Measurements from ENCODE around the gene ARFGAP1.

Gene ARFGAP1

DNA sequence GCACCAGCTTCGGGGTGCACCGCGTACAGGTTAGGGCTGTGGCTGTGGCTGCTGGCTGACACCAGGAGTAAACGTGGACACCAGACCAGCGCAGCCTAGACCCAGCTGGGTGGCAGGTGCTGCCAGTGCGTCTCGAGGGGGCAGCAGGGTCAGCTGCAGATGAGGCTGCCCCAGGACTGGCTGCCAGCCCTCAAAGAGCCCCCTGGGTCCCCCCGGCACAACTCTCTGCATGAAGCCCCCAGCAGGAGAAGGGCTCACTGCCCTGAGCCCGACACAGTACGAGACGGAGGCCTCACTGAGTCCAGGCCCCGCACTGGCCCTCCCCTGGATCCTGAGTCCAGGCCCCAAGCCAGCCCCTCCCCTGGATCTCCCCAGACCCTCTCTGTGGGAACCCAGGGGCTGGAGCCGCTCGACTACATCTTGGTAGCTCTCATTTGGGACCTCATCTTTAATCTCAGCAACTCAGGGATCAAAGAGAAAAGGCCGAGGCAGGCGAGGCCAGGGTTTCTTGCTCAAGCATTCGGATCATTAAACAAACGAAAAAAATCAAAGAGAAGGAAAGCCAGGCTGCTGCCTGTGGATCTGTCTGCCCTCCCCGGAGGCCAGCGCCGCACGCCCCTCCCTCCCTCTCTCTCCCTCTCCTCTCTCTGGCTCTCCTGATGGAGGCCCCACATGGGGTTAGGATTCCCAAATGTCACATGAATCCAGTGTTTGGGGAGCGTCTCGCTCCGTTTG, 11.4 kb upstream of the ARFGAP1 start:
- DNase-seq: no peak

DNA sequence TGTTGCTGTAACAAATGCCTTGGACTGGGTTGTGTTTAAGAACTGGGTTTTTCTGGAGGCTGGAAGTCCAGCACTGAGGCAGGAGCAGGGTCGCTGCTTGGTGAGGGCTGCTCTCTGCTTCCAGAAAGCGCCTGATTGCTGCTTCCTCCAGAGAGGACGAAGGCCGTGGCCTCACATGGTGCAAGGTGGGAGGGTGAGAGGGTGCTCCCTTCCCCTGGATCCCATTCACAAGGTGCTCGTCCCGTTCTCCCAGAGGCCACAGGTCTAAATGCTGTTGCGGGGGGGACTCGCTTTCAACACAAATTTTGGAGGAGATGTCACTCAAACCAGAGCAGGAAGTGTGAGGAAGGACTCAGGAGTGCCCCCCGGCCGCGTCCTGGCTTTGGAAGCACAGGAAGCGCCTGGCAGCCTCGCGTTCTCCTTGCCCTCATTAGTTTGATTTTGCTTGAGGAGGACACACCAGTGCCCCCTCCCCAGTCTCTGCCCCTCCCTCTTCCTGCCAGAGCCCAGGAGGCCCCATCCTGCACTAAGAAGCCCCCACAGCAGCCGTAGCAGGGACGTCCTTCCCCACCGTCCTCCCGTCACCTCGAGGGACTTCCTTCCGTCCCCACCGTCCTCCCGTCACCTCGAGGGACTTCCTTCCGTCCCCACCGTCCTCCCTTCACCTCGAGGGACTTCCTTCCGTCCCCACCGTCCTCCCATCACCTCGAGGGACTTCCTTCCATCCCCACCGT, 10.7 kb upstream of the ARFGAP1 start:
- no peak for DNase-seq

- no peak for DNase-seq
Measured at GRCh38 chr20:63262836-63263235, 9.8 kb upstream of the ARFGAP1 start.

DNA sequence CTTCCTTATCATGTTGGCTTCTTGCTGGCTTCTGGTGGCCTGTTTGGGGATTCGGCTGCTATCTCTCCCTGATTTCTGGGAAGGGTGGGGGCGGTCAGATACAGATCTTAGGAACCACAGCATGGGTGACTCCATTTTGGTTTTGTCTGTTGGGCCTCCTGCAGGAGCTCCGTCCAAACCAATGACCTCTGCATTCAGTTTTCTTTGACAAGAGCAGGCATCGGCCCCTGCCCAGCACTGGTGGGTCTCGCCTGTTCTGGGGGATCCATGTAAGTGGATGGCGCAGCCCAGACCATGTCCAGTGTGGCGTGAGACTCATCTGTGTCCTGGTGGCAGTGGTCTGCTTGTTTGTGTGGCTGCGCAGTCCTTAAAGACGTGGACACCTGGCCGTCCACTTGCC, 8.6 kb upstream of the ARFGAP1 start:
- peak; percentile 52 for DNase-seq

DNA sequence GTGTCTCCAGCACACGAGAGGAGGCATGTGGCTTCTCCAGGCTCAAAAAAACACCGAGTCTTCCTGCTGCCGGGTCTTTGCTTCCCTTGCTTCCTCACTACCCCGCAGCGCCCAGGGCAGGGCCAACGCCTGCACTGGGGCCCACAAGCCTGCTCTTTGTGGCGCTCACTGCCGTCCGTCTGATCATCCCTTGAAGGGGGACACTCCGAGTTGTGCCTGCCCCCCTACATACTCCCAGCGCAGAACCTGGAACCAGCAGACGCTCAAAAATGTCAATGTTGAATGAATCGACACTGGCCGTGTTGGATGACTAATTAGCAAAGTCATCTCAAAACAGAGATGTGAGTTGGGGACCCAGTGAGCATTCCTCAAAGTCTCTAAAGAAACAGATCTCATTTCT, 8.1 kb upstream of the ARFGAP1 start:
- DNase-seq: no peak

- DNase-seq: no peak
Measured at GRCh38 chr20:63265891-63266515, 6.6 kb upstream of the ARFGAP1 start.

GRCh38 chr20:63267691-63268090, 4.9 kb upstream of the ARFGAP1 start:
- DNase-seq: no peak

- DNase-seq: no peak
Measured at GRCh38 chr20:63268256-63268655, 4.4 kb upstream of the ARFGAP1 start.

GRCh38 chr20:63268671-63269439, 3.8 kb upstream of the ARFGAP1 start:
- DNase-seq: no peak

DNA sequence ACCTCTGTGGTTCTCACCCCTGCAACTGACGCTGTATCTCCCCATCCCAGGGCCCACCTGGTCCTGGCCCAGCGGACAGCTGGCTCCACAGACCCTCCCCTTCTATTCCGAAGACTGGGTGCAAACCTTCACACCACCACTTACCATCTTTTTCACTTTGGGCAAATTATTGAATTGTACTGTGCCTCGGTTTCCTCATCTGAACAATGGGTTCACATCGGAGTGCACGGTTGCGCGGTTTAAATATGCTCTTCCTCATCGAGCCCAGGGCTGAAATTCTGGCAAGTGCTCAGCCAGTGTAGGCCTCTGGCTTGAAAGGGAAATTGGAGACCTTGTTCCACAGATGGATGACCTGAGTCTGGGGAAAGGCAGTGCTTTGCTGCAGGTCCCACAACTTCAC, 2.9 kb upstream of the ARFGAP1 start:
- no peak for DNase-seq

GRCh38 chr20:63270606-63271325, 1.8 kb upstream of the ARFGAP1 start:
- no peak for DNase-seq

GRCh38 chr20:63273059-63273579, 506 bp downstream of the ARFGAP1 start:
- no peak for DNase-seq

GRCh38 chr20:63273635-63274380, 1.2 kb downstream of the ARFGAP1 start:
- DNase-seq: no peak

GRCh38 chr20:63274381-63275228, 2.0 kb downstream of the ARFGAP1 start:
- DNase-seq: peak; percentile 35

GRCh38 chr20:63275825-63276224, 3.2 kb downstream of the ARFGAP1 start:
- DNase-seq: no peak

GRCh38 chr20:63276956-63277355, 4.3 kb downstream of the ARFGAP1 start:
- no peak for DNase-seq

DNA sequence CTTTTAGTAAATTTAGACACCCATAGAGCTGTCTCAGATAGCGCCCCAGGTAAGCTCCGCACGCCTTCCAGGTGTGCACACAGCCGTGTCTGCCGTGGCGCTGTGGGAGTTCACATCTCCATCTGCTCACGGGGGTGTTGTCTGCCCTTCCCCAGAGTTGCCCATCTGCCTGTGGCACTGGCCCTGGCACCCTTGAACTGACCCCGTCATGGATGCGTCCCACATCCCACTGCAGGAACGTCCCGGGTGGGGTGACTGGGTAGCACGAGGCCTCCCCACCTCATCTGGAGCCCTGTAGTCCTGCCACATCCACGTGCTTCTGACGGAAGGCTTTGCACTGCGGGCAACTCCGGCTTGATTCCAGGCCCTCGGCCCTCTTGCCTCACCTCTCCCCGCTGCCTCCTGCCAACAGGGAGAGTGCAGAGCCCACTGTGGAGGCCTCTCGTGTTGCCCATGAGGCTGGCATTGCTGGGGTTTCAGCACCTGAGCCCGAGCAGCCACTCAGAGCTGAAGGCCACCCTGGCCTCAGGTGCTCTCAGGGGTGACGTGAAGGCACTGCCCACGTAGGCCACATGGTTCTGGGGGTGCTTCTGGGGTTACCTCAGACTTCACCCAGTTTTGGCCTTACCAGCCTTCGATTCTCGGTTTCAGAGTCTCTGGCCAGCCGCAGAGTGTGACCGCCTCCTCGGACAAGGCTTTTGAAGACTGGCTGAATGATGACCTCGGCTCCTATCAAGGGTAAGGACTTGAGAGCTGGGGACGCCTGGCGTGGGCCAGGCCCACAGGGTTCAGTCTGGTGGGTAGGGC, 5.1 kb downstream of the ARFGAP1 start:
- DNase-seq: no peak

GRCh38 chr20:63278661-63279060, 6.0 kb downstream of the ARFGAP1 start:
- DNase-seq: no peak

- DNase-seq: no peak
Measured at GRCh38 chr20:63279931-63280330, 7.3 kb downstream of the ARFGAP1 start.

GRCh38 chr20:63280371-63280770, 7.8 kb downstream of the ARFGAP1 start:
- DNase-seq: no peak
